HCT116 (cell line): ENCODE measurements around the gene MIR17HG. TPM values are rescaled to one million over a fixed set of nuclear protein-coding genes. Genes with fewer than 3 reads are reported as not detected.
A peak's percentile ranks its signal among the peaks of the same experiment; 100 is the strongest.

Source experiments
- ATAC-seq: fragments of 200-7000 bp; cut with Tn5 transposase; 2 replicates; pipeline ENCODE4 v1.9.1; 2020; ENCODE audit warnings: mild to moderate bottlenecking, moderate library complexity
- Bru-seq: library from RNA; stranded (reverse); fragments of 400-500 nt; gene quantifications from one replicate; lab custom pipeline; 2021; lab: Mats Ljungman, UMichigan
- BruChase-seq, 2 experiments: library from RNA; stranded (reverse); fragments of 400-500 nt; gene quantifications; one replicate each; lab custom pipeline; 2021; lab: Mats Ljungman, UMichigan
- BruUV-seq: library from RNA; stranded (reverse); fragments of 400-500 nt; replicated peaks from 2 replicates; lab custom pipeline; 2021; lab: Mats Ljungman, UMichigan
- CTCF ChIA-PET: fragments of 300-600 bp; sonication (Branson Sonifier 250); formaldehyde crosslinking; loops from one replicate; lab custom pipeline; 2021; ENCODE audit warnings: antibody characterized with exemption; lab: Charles Lee
- POLR2A ChIA-PET: fragments of 300-600, 350-600 bp; sonication (Branson Sonifier 250); formaldehyde crosslinking; loops from one replicate; lab custom pipeline; 2021; ENCODE audit warnings: antibody characterized with exemption; lab: Charles Lee
- RAD21 ChIA-PET, 2 experiments: fragments of 300-600 bp; sonication (Branson Sonifier 250); formaldehyde crosslinking; loops; one replicate each; lab custom pipeline; 2023; ENCODE audit warnings: low total read pairs in 2 of 2; ENCODE audit not compliant: uncharacterized antibody in 2 of 2, unreplicated experiment in 2 of 2, low non-redundant PET in 1 of 2; lab: Charles Lee
- DNase-seq: peaks from one replicate; pipeline ENCODE4 v3.0.0-alpha.2; 2010; ENCODE audit warnings: low read depth, low spot score
- H2AFZ ChIP-seq: fragments of 200-600 bp; shearing (Covaris generic), sonication (generic); 2 replicates; pipeline ENCODE4 v1.6.1; 2017; ENCODE audit warnings: low read depth, mixed run types, mixed read lengths, antibody characterized with exemption, low read length; ENCODE audit not compliant: poor library complexity, severe bottlenecking
- H3K27ac ChIP-seq: 2 replicates; pipeline ENCODE4 v1.5.1; 2012; ENCODE audit warnings: low read depth, low read length
- H3K27me3 ChIP-seq: fragments of 200-600 bp; sonication (generic); 2 replicates; pipeline ENCODE4 v1.6.1; 2016; ENCODE audit warnings: mixed run types, low read length, mixed read lengths; ENCODE audit not compliant: insufficient read depth
- H3K36me3 ChIP-seq, 2 experiments: fragments of 200-500 bp in 1 of 2; fragments of 200-600 bp in 1 of 2; sonication (Bioruptor generic) in 1 of 2; sonication (generic) in 1 of 2; 2 replicates each; pipeline versions ENCODE4 v1.5.1 to v1.6.1; 2014 to 2016; ENCODE audit warnings: low read length in 2 of 2, inconsistent platforms in 1 of 2, mixed read lengths in 1 of 2, mixed run types in 1 of 2; ENCODE audit not compliant: insufficient read depth in 2 of 2, control insufficient read depth in 1 of 2
- H3K4me1 ChIP-seq, 2 experiments: fragments of 200-600 bp in 1 of 2; sonication (generic) in 1 of 2; 2 replicates each; pipeline versions ENCODE4 v1.5.1 to v1.6.1; 2012 to 2017; ENCODE audit warnings: low read length in 2 of 2, inconsistent platforms in 1 of 2, mild to moderate bottlenecking in 1 of 2, mixed read lengths in 1 of 2, mixed run types in 1 of 2, moderate library complexity in 1 of 2; ENCODE audit not compliant: insufficient read depth in 2 of 2, control insufficient read depth in 1 of 2
- H3K4me2 ChIP-seq: fragments of 200-600 bp; sonication (generic); 2 replicates; pipeline ENCODE4 v1.6.1; 2017; ENCODE audit warnings: mixed run types, low read length, mixed read lengths
- H3K4me3 ChIP-seq, 2 experiments: fragments of 200-600 bp in 1 of 2; sonication (generic) in 1 of 2; replicated peaks in 1 of 2; 2 replicates each; pipeline ENCODE4 v1.5.1; 2011 to 2016; ENCODE audit warnings: low read length in 2 of 2, control low read depth in 1 of 2, low read depth in 1 of 2, mild to moderate bottlenecking in 1 of 2, mixed read lengths in 1 of 2, mixed run types in 1 of 2
- H3K79me2 ChIP-seq: fragments of 200-600 bp; sonication (generic); 2 replicates; pipeline ENCODE4 v1.6.1; 2017; ENCODE audit warnings: mild to moderate bottlenecking, mixed run types, low read length, moderate library complexity, mixed read lengths; ENCODE audit not compliant: insufficient read depth
- H3K9ac ChIP-seq: fragments of 200-600 bp; sonication (generic); 2 replicates; pipeline ENCODE4 v1.6.1; 2016; ENCODE audit warnings: low read length, mixed read lengths
- H3K9me2 ChIP-seq: fragments of 200-600 bp; sonication (generic), shearing (Covaris generic); 2 replicates; pipeline ENCODE4 v1.6.1; 2017; ENCODE audit warnings: mixed run types, mild to moderate bottlenecking, moderate library complexity; ENCODE audit not compliant: insufficient read depth
- H3K9me3 ChIP-seq, 2 experiments: fragments of 200-500 bp in 1 of 2; fragments of 200-600 bp in 1 of 2; sonication (Bioruptor generic) in 1 of 2; sonication (generic) in 1 of 2; 2 replicates each; pipeline ENCODE4 v1.6.1; 2014 to 2017; ENCODE audit warnings: low read length in 2 of 2, mixed read lengths in 2 of 2, inconsistent platforms in 1 of 2, low read depth in 1 of 2, mild to moderate bottlenecking in 1 of 2, mixed run types in 1 of 2, moderate library complexity in 1 of 2; ENCODE audit not compliant: control insufficient read depth in 1 of 2, insufficient read depth in 1 of 2
- H4K20me1 ChIP-seq: fragments of 200-600 bp; sonication (generic), shearing (Covaris generic); 2 replicates; pipeline ENCODE4 v1.6.1; 2017; ENCODE audit warnings: mixed run types, mild to moderate bottlenecking, moderate library complexity; ENCODE audit not compliant: insufficient read depth
- ATF3 ChIP-seq: IDR thresholded peaks from 2 replicates; pipeline ENCODE4 v1.6.1; 2012
- CBX3 ChIP-seq: IDR thresholded peaks from 2 replicates; pipeline ENCODE4 v1.6.1; 2012; ENCODE audit warnings: low read depth
- EZH2phosphoT487 ChIP-seq: fragments of 200-600 bp; IDR thresholded peaks from 2 replicates; pipeline ENCODE4 v1.6.1; 2018; ENCODE audit warnings: antibody characterized with exemption, borderline replicate concordance
- MAX ChIP-seq: IDR thresholded peaks from 2 replicates; pipeline ENCODE4 v1.6.1; 2012
- POLR2A ChIP-seq: IDR thresholded peaks from 2 replicates; pipeline ENCODE4 v1.7.0; 2011; ENCODE audit warnings: borderline replicate concordance; ENCODE audit not compliant: insufficient read depth, insufficient read length; ENCODE audit errors: extremely low read depth
- POLR2AphosphoS5 ChIP-seq: IDR thresholded peaks from 2 replicates; pipeline ENCODE4 v1.6.1; 2011; ENCODE audit warnings: mild to moderate bottlenecking, low read depth, low read length, moderate library complexity
- SIN3A ChIP-seq: IDR thresholded peaks from 2 replicates; pipeline ENCODE4 v1.6.1; 2012; ENCODE audit warnings: low read depth
- SP1 ChIP-seq: IDR thresholded peaks from 2 replicates; pipeline ENCODE4 v1.6.1; 2012; ENCODE audit warnings: low read depth
- TCF7L2 ChIP-seq: IDR thresholded peaks from 2 replicates; pipeline ENCODE4 v1.7.0; 2011; ENCODE audit warnings: borderline replicate concordance, inconsistent platforms; ENCODE audit not compliant: insufficient read depth, insufficient read length; ENCODE audit errors: extremely low read depth
- ZFX ChIP-seq: fragments of 450-650 bp; IDR thresholded peaks from 2 replicates; pipeline ENCODE4 v1.6.1; 2017
- intact Hi-C: fragments of 100-400 bp; cut with micrococcal nuclease; formaldehyde crosslinking; loops from 2 replicates; pipeline ENCODE4 v1.10.0; 2022
- long read RNA-seq: library from polyadenylated mRNA; unstranded; transcript quantifications from one replicate; pipeline ENCODE4 v2.0.0, GENCODE V29; 2021; ENCODE audit not compliant: unreplicated experiment
- polyA plus RNA-seq: library from polyadenylated mRNA; unstranded; fragments of >200 nt; gene quantifications from 2 replicates; pipeline ENCODE4 v1.2.1, GENCODE V29; 2012; ENCODE audit warnings: missing spikeins
- total RNA-seq: library from RNA; stranded (reverse); gene quantifications from one replicate; pipeline ENCODE4 v1.2.1, GENCODE V29; 2021; ENCODE audit not compliant: unreplicated experiment

MIR17HG gene
- 10.3 TPM for total RNA-seq
- 0.82 and 0.95 TPM in 2 replicates for polyA plus RNA-seq
- Bru-seq, nascent RNA, result percentile 99 among the genes with signal in this experiment
- percentile 56 among the genes with signal in this experiment for BruChase-seq, experiment 1, labeled RNA remaining after a 6-hour chase
- BruChase-seq, experiment 2, labeled RNA remaining after a 2-hour chase, result percentile 67 among the genes with signal in this experiment
- long read RNA-seq, result 0 reads

GRCh38 chr13:91347202-91347995 lies at the start of gene MIR17HG:
Gene MIR17HG (plus strand): TSS chr13:91347687.
- RAD21 ChIA-PET, result no interaction called here
- intact Hi-C loops, result no loop called here
- no peaks in the 10 kb centered on the region for H3K9me2 ChIP-seq
- peaks cover 24 to 29% of the 10 kb centered on the region in 2 experiments for H3K36me3 ChIP-seq
- BruUV-seq, result no TSS peak
- peaks cover 35% of the 10 kb centered on the region for H3K79me2 ChIP-seq
- DNase-seq (peak; percentile 70), ATAC-seq (peak; percentile 76)
- H3K9ac ChIP-seq, result peak within 1 kb of the TSS; percentile 85
- peak within 1 kb of the TSS; percentile 98 for H3K27ac ChIP-seq
- H2AFZ ChIP-seq, result peak within 1 kb of the TSS; percentile 33
- H3K27me3 ChIP-seq, result peaks cover 35% of the 10 kb centered on the region
- POLR2A ChIA-PET, result no interaction called here
- peak within 1 kb of the TSS; percentile 74 for H3K4me2 ChIP-seq
- H3K9me3 ChIP-seq, result no peaks in the 10 kb centered on the region
- TF ChIP-seq ZFX (peak; percentile 19), POLR2A (peak; percentile 68), POLR2AphosphoS5 (peak; percentile 83), EZH2phosphoT487 (no peak), ATF3 (no peak), SP1 (peak; percentile 34; the same call in 1 of the 2 replicates), MAX (peak; percentile 92), CBX3 (peak; percentile 42; the same call in 1 of the 2 replicates), TCF7L2 (peak; percentile 56), SIN3A (peak; percentile 54; the same call in 1 of the 2 replicates)
- peaks cover 19% of the 10 kb centered on the region; the same call in 1 of the 2 replicates for H4K20me1 ChIP-seq
- H3K4me1 ChIP-seq, result peaks cover 0 to 15% of the 10 kb centered on the region in 2 experiments; a peak in 2 of 4 replicates
- CTCF ChIA-PET, result no interaction called here
- H3K4me3 ChIP-seq, result peak within 1 kb of the TSS; percentile 46 to 63
